ENCODE results near the gene ADAMTS16.

The ADAMTS16 gene

DNA sequence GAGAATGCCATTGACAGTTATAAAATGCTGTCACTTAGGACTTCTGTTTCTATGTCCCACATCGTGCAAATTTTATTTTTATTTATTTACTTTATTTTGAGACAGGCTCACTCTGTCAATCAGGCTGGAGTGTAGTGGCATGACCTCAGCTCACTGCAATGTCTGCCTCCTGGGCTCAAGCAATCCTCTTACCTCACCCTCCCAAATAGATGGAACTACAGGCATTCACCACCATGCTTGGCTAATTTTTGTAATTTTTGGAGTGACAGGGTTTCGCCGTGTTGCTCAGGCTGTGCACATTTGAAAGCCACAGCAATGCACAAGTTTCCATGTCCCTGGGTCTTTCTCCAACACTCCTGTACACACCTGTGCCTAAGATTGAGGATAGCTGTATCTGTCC is 51.8 kb downstream of the ADAMTS16 start:
- no peak overlapping the region for H3K4me3 ChIP-seq (ENCODE audit: low read depth, low read length)
- TF ChIP-seq, protein P1, sequence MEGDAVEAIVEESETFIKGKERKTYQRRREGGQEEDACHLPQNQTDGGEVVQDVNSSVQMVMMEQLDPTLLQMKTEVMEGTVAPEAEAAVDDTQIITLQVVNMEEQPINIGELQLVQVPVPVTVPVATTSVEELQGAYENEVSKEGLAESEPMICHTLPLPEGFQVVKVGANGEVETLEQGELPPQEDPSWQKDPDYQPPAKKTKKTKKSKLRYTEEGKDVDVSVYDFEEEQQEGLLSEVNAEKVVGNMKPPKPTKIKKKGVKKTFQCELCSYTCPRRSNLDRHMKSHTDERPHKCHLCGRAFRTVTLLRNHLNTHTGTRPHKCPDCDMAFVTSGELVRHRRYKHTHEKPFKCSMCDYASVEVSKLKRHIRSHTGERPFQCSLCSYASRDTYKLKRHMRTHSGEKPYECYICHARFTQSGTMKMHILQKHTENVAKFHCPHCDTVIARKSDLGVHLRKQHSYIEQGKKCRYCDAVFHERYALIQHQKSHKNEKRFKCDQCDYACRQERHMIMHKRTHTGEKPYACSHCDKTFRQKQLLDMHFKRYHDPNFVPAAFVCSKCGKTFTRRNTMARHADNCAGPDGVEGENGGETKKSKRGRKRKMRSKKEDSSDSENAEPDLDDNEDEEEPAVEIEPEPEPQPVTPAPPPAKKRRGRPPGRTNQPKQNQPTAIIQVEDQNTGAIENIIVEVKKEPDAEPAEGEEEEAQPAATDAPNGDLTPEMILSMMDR (IDR thresholded peaks at IDR 0.05; ENCODE audit: low read depth, low read length) = no peak
- no peak for DNase-seq (ENCODE audit: low read depth, low spot score)
- in situ Hi-C loops (cut with HindIII; ENCODE audit: low sequenced_read_pairs) = no loop called here

DNA sequence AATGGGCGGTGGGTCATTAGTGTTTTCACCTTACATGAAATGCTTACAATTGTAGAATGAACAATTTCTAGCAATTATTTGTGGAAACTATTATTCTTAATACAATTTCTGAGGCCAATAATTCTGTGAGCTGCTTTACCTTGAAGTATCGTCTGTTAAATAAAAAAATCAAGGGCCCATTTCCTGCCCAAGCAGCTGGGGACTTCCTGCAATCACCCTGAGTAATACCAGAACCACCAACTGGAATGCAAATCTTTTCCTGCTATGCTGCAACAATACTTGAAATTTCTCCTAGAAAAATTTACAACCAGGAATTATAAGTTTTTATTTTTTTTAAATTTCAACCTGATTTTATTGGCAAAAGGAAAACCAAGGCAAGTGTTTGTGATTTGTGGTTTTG is 52.6 kb downstream of the ADAMTS16 start:
- in situ Hi-C loops (cut with HindIII; ENCODE audit: low sequenced_read_pairs) = no loop called here
- H3K4me3 ChIP-seq (ENCODE audit: low read depth, low read length) = no peak overlapping the region
- DNase-seq (ENCODE audit: low read depth, low spot score) = no peak
- TF ChIP-seq, protein P1 (IDR thresholded peaks at IDR 0.05; ENCODE audit: low read depth, low read length) = no peak

DNA sequence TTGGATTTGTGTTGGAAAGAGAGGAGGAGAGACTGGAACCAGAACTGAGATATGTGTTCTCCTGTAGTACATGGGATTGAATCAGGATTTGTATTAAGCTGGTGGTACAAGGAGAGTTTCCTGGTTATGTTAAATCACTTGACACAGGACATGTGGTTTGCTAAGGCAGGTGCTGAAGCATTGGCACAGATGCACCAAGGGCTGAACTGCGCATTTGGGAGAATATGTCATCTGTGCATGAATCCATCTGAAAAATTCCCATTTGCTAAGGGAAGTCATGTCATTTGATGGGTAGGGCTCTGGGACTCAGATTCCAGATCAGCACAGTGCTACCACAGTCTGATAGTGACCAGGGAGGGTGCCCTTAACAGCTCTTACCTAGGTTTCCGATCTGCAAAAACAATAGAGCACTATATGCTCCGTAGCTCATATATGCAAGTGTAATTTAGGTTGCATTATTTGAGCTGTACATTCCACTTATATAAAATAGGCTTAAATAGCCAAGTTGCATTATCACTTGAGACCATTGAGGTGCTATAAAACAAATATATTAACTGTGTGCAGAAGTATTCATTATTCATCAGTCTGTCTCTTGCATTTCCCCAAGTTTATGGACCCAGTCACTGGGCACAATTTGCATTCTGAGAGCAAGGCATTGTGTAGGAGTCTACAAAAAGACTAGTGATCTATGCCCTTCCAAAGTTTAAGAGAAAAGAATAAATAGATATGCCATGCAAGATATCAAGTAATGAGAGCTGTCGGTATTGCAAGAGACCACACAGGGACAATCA is 55.2 kb downstream of the ADAMTS16 start:
- no peak for DNase-seq (ENCODE audit: low read depth, low spot score)

GRCh38 chr5:5198135-5198534 is 58.0 kb downstream of the ADAMTS16 start:
- no peak overlapping the region for H3K4me3 ChIP-seq (ENCODE audit: low read depth, low read length)
- TF ChIP-seq, protein P1 (IDR thresholded peaks at IDR 0.05; ENCODE audit: low read depth, low read length) = no peak
- in situ Hi-C loops (cut with HindIII; ENCODE audit: low sequenced_read_pairs) = no loop called here

More for the DNA sequence above, 55.2 kb downstream of the ADAMTS16 start:
- TF ChIP-seq, protein P1 (IDR thresholded peaks at IDR 0.05; ENCODE audit: low read depth, low read length) = no peak
- no peak overlapping the region for H3K4me3 ChIP-seq (ENCODE audit: low read depth, low read length)
- in situ Hi-C loops (cut with HindIII; ENCODE audit: low sequenced_read_pairs) = no loop called here

GRCh38 chr5:5198815-5199214 is 58.7 kb downstream of the ADAMTS16 start:
- H3K4me3 ChIP-seq (ENCODE audit: low read depth, low read length) = no peak overlapping the region
- in situ Hi-C loops (cut with HindIII; ENCODE audit: low sequenced_read_pairs) = no loop called here
- DNase-seq (ENCODE audit: low read depth, low spot score) = no peak
- TF ChIP-seq, protein P1 (IDR thresholded peaks at IDR 0.05; ENCODE audit: low read depth, low read length) = no peak

More at GRCh38 chr5:5198135-5198534, 58.0 kb downstream of the ADAMTS16 start:
- peak; percentile 29 for DNase-seq (ENCODE audit: low read depth, low spot score)

DNA sequence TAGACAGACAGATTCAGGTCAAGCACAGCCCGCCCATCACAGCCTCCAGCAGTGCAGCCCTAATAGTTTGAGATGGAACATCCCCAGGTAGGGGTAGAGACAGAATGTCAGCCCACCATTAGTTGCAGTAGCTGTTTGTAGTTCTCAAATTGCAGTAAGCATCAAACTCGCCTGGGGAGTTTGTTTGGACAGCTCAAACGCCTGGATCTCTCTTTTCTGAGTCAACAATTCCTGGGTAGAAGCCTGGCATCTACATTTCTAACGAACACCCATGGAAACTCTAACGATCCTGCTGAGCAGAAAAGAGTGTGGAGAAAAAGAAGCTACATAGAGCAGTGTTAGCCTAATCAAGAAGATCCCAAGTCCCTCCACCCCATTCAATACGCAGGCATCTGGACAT is 59.4 kb downstream of the ADAMTS16 start:
- DNase-seq (ENCODE audit: low read depth, low spot score) = no peak
- in situ Hi-C loops (cut with HindIII; ENCODE audit: low sequenced_read_pairs) = no loop called here
- TF ChIP-seq, protein P1 (IDR thresholded peaks at IDR 0.05; ENCODE audit: low read depth, low read length) = no peak
- no peak overlapping the region for H3K4me3 ChIP-seq (ENCODE audit: low read depth, low read length)
